HepG2 (cell line): ENCODE measurements around the gene SLC9A8. TPM values are rescaled to one million over a fixed set of nuclear protein-coding genes. Genes with fewer than 3 reads are reported as not detected.
A peak's percentile ranks its signal among the peaks of the same experiment; 100 is the strongest.

Experiments
- ATAC-seq: fragments of 200-7000 bp; cut with Tn5 transposase; 3 replicates; pipeline ENCODE4 v1.9.1; 2020; ENCODE audit warnings: mild to moderate bottlenecking, moderate library complexity
- BruUV-seq: library from RNA; stranded (reverse); fragments of 400-500 nt; replicated peaks from 2 replicates; lab custom pipeline; 2021; lab: Mats Ljungman, UMichigan
- CTCF ChIA-PET: fragments of 300-600 bp; formaldehyde crosslinking; extraction: SDS; loops from one replicate; lab custom pipeline; 2021; ENCODE audit warnings: low total read pairs, inconsistent platforms, low intra/inter-chr PET ratio; lab: Yijun Ruan, JAX
- POLR2A ChIA-PET: fragments of 350-600 bp; sonication (Branson Sonifier 250); formaldehyde crosslinking; loops from one replicate; lab custom pipeline; 2020; ENCODE audit warnings: antibody characterized with exemption, inconsistent platforms; lab: Yijun Ruan, JAX
- DNase-seq: peaks from one replicate; pipeline ENCODE4 v3.0.0-alpha.2; 2015; ENCODE audit warnings: low spot score
- FAIRE-seq: peaks from 3 replicates; lab custom pipeline; 2011; peaks lifted over from hg19 to GRCh38; lab: Jason Lieb, UNC
- H2AFZ ChIP-seq: one replicate; pipeline ENCODE4 v1.6.1; 2011; ENCODE audit warnings: low read length, inconsistent platforms
- H3K27ac ChIP-seq: fragments of 300-600 bp; 3 replicates; pipeline ENCODE4 v1.8.0; 2011; ENCODE audit warnings: mixed run types, mild to moderate bottlenecking, mixed read lengths, low read length, inconsistent platforms; ENCODE audit not compliant: insufficient read depth; ENCODE audit errors: extremely low read length
- H3K27me3 ChIP-seq, 2 experiments: fragments of 200-600 bp in 1 of 2; 2 replicates in 1 of 2; 3 replicates in 1 of 2; pipeline versions ENCODE4 v1.6.0 to v1.8.0; 2011; ENCODE audit warnings: low read length in 2 of 2, mild to moderate bottlenecking in 2 of 2, moderate library complexity in 2 of 2, inconsistent platforms in 1 of 2; ENCODE audit not compliant: insufficient read depth in 2 of 2, control insufficient read depth in 1 of 2
- H3K36me3 ChIP-seq, 2 experiments: fragments of 200-600 bp in 1 of 2; replicated peaks in 1 of 2; 2 replicates in 1 of 2; 3 replicates in 1 of 2; pipeline versions ENCODE4 v1.5.1 to v1.8.0; 2011; ENCODE audit warnings: low read length in 2 of 2, inconsistent platforms in 1 of 2; ENCODE audit not compliant: insufficient read depth in 2 of 2, control insufficient read depth in 1 of 2
- H3K4me1 ChIP-seq: 2 replicates; pipeline ENCODE4 v1.5.1; 2012; ENCODE audit warnings: low read length, inconsistent platforms; ENCODE audit not compliant: insufficient read depth
- H3K4me2 ChIP-seq: 2 replicates; pipeline ENCODE4 v1.6.0; 2011; ENCODE audit warnings: low read depth, low read length, inconsistent platforms
- H3K4me3 ChIP-seq, 3 experiments: fragments of 200-600 bp in 1 of 3; sonication (generic), shearing (Covaris generic) in 1 of 3; replicated peaks in 1 of 3; 2 replicates each; pipeline ENCODE4 v1.5.1; 2011 to 2016; ENCODE audit warnings: low read length in 3 of 3, inconsistent platforms in 2 of 3, low read depth in 2 of 3, mild to moderate bottlenecking in 2 of 3, control low read depth in 1 of 3, mixed read lengths in 1 of 3; ENCODE audit not compliant: insufficient read depth in 1 of 3
- H3K79me2 ChIP-seq: one replicate; pipeline ENCODE4 v1.6.1; 2011; ENCODE audit warnings: low read length, inconsistent platforms; ENCODE audit not compliant: insufficient read depth
- H3K9ac ChIP-seq: 2 replicates; pipeline ENCODE4 v1.6.0; 2011; ENCODE audit warnings: mild to moderate bottlenecking, low read depth, low read length, inconsistent platforms; ENCODE audit not compliant: insufficient read depth
- H3K9me3 ChIP-seq: 2 replicates; pipeline ENCODE4 v1.5.1; 2012; ENCODE audit warnings: mild to moderate bottlenecking, low read length
- H4K20me1 ChIP-seq: 2 replicates; pipeline ENCODE4 v1.6.0; 2011; ENCODE audit warnings: inconsistent platforms, mild to moderate bottlenecking, low read length, moderate library complexity; ENCODE audit not compliant: insufficient read depth
- FLYWCH1 ChIP-seq: sonication (generic); formaldehyde crosslinking; IDR thresholded peaks from 2 replicates; pipeline ENCODE4 v1.8.1; 2023; ENCODE audit warnings: mild to moderate bottlenecking, missing genetic modification reagents
- NCOA2 ChIP-seq: sonication (generic); formaldehyde crosslinking; IDR thresholded peaks from 2 replicates; pipeline ENCODE4 v1.8.0; 2022; ENCODE audit warnings: inconsistent platforms
- NFE2L2 ChIP-seq: fragments of 150-350 bp; IDR thresholded peaks from 2 replicates; pipeline ENCODE4 v1.6.1; 2014; ENCODE audit warnings: low read length
- PBX2 ChIP-seq: IDR thresholded peaks from 2 replicates; pipeline ENCODE4 v1.6.1; 2016; ENCODE audit warnings: control low read depth
- PREB ChIP-seq: sonication (generic); formaldehyde crosslinking; IDR thresholded peaks from 2 replicates; pipeline ENCODE4 v1.4.0; 2020; ENCODE audit warnings: missing genetic modification reagents
- SNRNP70 ChIP-seq: fragments of 200-400 bp; formaldehyde crosslinking; IDR thresholded peaks from 2 replicates; pipeline ENCODE4 v1.6.1; 2017; ENCODE audit warnings: mild to moderate bottlenecking, low read depth, low read length, moderate library complexity
- SSRP1 ChIP-seq: IDR thresholded peaks from 2 replicates; pipeline ENCODE4 v1.6.1; 2016; ENCODE audit warnings: control low read depth
- TBP ChIP-seq: sonication (generic); formaldehyde crosslinking; IDR thresholded peaks from 2 replicates; pipeline ENCODE4 v1.5.0; 2020; ENCODE audit warnings: missing genetic modification reagents
- TEAD3 ChIP-seq: optimal IDR thresholded peaks from 2 replicates; pipeline ENCODE3; 2016; ENCODE audit warnings: borderline replicate concordance
- TFAP4 ChIP-seq: sonication (generic); IDR thresholded peaks from 2 replicates; pipeline ENCODE4 v1.6.1; 2016; ENCODE audit warnings: low read depth, borderline replicate concordance
- ZBTB2 ChIP-seq: sonication (generic); formaldehyde crosslinking; IDR thresholded peaks from 2 replicates; pipeline ENCODE4 v1.8.0; 2022; ENCODE audit warnings: low read depth, missing genetic modification reagents
- ZNF251 ChIP-seq: sonication (generic); formaldehyde crosslinking; IDR thresholded peaks from 2 replicates; pipeline ENCODE4 v1.9.0; 2021; ENCODE audit warnings: mild to moderate bottlenecking, missing genetic modification reagents
- ZNF564 ChIP-seq: sonication (generic); formaldehyde crosslinking; IDR thresholded peaks from 2 replicates; pipeline ENCODE4 v1.8.1; 2023; ENCODE audit warnings: mild to moderate bottlenecking, missing genetic modification reagents
- ZNF773 ChIP-seq: sonication (generic); formaldehyde crosslinking; IDR thresholded peaks from 2 replicates; pipeline ENCODE4 v1.4.0; 2020; ENCODE audit warnings: missing genetic modification reagents, borderline replicate concordance
- WGBS: methylation state at CpG from one replicate; pipeline ENCODE4 v1.1.6; 2017; ENCODE audit warnings: low lambda C conversion rate; 5-methylcytosine and 5-hydroxymethylcytosine counted together
- in situ Hi-C: cut with HindIII; loops from 2 replicates; pipeline ENCODE4 v1.10.0; 2017; ENCODE audit warnings: low pct_unique_long_range_greater_than_20kb; ENCODE audit not compliant: extremely low pct_ligation_motif_present
- intact Hi-C: fragments of 100-400 bp; cut with micrococcal nuclease; formaldehyde crosslinking; loops from one replicate; pipeline ENCODE4 v1.10.0; 2022; ENCODE audit not compliant: unreplicated experiment
- polyA plus RNA-seq, 8 experiments: library from polyadenylated mRNA; depleted of rRNA in 3 of 8; stranded (reverse) in 7 of 8; unstranded in 1 of 8; fragments of >200 nt; fragmentation: Illumina TruSeq in 4 of 8; extraction: Trizol in 4 of 8; gene quantifications; 2 replicates each; pipeline versions ENCODE4 v1.2.1 to v1.2.3, GENCODE V29; 2011 to 2016; ENCODE audit warnings: low read depth in 4 of 8, missing spikeins in 1 of 8, mixed read lengths in 1 of 8; ENCODE audit not compliant: insufficient read depth in 1 of 8
- total RNA-seq, 5 experiments: library from RNA; depleted of rRNA; stranded (reverse); fragments of >200 nt; fragmentation: Illumina TruSeq; extraction: Trizol; gene quantifications; 2 replicates each; pipeline ENCODE4 v1.2.3, GENCODE V29; 2016; ENCODE audit warnings: low read depth in 1 of 5
- TF ChIP-seq, protein P1 (sequence below): sonication (generic); formaldehyde crosslinking; conservative IDR thresholded peaks from 2 replicates; pipeline ENCODE4 v1.8.1; 2023; ENCODE audit warnings: missing genetic modification reagents

Gene SLC9A8
- total and polyA plus RNA-seq, 2 of the 13 experiments (the other 11 are each of a cell fraction or from before 2014, with no cell fraction given): 4.1 to 7.4 TPM

- ATAC-seq: peak; percentile 49
- WGBS: 95% methylated on average over 1 of the region's 1 CpG
These were observed 59.4 kb downstream of the SLC9A8 start for GRCh38 chr20:49872056-49872455.

More at GRCh38 chr20:49872056-49872455, 59.4 kb downstream of the SLC9A8 start:
- H3K36me3 ChIP-seq: peaks cover 2 to 16% of the 10 kb centered on the region in 2 experiments; a peak in 3 of 5 replicates
- H3K4me2 ChIP-seq: no peak overlapping the region
- no peak for TF ChIP-seq ZNF773 (CRISPR knock-in tag)
- TF ChIP-seq ZNF564 (CRISPR knock-in tag): no peak
- no peak for TF ChIP-seq SNRNP70
- TF ChIP-seq SSRP1 (CRISPR knock-in tag): no peak
- TF ChIP-seq TFAP4: no peak
- peak; percentile 10 for TF ChIP-seq TEAD3 (CRISPR knock-in tag)
- no peak for TF ChIP-seq ZBTB2
- no peak for TF ChIP-seq TBP (CRISPR knock-in tag)
- no peak for TF ChIP-seq FLYWCH1 (CRISPR knock-in tag)
- TF ChIP-seq PREB (CRISPR knock-in tag): no peak
- no peak for TF ChIP-seq NCOA2 (CRISPR knock-in tag)
- no peak for TF ChIP-seq ZNF251 (CRISPR knock-in tag)
- peak; percentile 43; the same call in 1 of the 2 replicates for TF ChIP-seq PBX2 (CRISPR knock-in tag)
- TF ChIP-seq, protein P1, sequence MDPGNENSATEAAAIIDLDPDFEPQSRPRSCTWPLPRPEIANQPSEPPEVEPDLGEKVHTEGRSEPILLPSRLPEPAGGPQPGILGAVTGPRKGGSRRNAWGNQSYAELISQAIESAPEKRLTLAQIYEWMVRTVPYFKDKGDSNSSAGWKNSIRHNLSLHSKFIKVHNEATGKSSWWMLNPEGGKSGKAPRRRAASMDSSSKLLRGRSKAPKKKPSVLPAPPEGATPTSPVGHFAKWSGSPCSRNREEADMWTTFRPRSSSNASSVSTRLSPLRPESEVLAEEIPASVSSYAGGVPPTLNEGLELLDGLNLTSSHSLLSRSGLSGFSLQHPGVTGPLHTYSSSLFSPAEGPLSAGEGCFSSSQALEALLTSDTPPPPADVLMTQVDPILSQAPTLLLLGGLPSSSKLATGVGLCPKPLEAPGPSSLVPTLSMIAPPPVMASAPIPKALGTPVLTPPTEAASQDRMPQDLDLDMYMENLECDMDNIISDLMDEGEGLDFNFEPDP (CRISPR knock-in tag): no peak
- no peak for TF ChIP-seq NFE2L2
- no peaks in the 10 kb centered on the region for H4K20me1 ChIP-seq
- H3K4me1 ChIP-seq: peaks cover 22% of the 10 kb centered on the region
- ChIA-PET CTCF (no interaction called here), POLR2A (interaction anchor here (1.8 kb wide), 1 partner anchor 45 kb away, joined by 7 read pairs; no protein-coding TSS in a partner anchor)
- no peak for DNase-seq
- H3K9me3 ChIP-seq: no peaks in the 10 kb centered on the region
- no peak overlapping the region for H3K27ac ChIP-seq
- in situ Hi-C loops: no loop called here
- no peak overlapping the region for H3K4me3 ChIP-seq
- intact Hi-C loops: no loop called here
- no TSS peak for BruUV-seq
- H3K27me3 ChIP-seq: no peaks in the 10 kb centered on the region
- H3K79me2 ChIP-seq: no peaks in the 10 kb centered on the region
- no peak for FAIRE-seq
- H2AFZ ChIP-seq: no peak overlapping the region
- no peak overlapping the region for H3K9ac ChIP-seq
